Measurements from ENCODE around the gene DYSF.

DYSF gene

DNA sequence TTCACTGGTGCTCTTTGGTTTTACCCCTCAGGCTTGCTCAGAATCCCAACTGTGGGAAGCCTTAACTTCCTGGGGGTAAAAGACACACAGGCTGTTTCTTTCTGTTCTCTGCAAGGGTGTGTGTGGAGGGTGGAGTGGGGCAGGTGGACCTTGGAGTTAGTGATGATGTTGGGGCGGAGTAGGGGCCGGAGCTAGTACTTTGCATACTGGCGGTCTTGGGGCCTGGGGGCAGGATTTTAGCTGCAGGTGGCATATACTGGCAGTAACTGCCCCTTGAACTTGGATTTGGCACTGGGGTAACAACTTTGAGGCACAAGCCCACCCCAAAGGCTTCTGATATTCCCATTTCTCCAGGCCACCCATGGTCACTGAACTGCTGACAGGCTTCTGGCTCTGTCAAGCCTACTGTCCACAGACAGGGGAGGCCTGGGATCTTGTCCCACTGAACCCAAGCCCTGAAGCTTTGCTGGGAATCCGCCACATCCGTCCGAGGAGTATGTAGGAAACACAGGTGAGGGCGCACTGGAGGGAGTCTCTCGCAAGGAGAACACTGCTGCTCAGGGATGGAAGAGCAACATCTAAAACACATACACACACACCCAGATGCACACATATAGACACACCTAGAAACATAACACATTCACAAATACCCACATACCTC is 258.9 kb downstream of the DYSF start:
- TF ChIP-seq, protein P1, sequence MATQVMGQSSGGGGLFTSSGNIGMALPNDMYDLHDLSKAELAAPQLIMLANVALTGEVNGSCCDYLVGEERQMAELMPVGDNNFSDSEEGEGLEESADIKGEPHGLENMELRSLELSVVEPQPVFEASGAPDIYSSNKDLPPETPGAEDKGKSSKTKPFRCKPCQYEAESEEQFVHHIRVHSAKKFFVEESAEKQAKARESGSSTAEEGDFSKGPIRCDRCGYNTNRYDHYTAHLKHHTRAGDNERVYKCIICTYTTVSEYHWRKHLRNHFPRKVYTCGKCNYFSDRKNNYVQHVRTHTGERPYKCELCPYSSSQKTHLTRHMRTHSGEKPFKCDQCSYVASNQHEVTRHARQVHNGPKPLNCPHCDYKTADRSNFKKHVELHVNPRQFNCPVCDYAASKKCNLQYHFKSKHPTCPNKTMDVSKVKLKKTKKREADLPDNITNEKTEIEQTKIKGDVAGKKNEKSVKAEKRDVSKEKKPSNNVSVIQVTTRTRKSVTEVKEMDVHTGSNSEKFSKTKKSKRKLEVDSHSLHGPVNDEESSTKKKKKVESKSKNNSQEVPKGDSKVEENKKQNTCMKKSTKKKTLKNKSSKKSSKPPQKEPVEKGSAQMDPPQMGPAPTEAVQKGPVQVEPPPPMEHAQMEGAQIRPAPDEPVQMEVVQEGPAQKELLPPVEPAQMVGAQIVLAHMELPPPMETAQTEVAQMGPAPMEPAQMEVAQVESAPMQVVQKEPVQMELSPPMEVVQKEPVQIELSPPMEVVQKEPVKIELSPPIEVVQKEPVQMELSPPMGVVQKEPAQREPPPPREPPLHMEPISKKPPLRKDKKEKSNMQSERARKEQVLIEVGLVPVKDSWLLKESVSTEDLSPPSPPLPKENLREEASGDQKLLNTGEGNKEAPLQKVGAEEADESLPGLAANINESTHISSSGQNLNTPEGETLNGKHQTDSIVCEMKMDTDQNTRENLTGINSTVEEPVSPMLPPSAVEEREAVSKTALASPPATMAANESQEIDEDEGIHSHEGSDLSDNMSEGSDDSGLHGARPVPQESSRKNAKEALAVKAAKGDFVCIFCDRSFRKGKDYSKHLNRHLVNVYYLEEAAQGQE (IDR thresholded peaks at IDR 0.05; ENCODE audit: insufficient read depth in 1 of 2, low read depth in 2 of 2, low read length in 2 of 2): no peak
- TF ChIP-seq POLR2AphosphoS5 (IDR thresholded peaks at IDR 0.05; ENCODE audit: low read depth, low read length) (no peak), SIN3A (IDR thresholded peaks at IDR 0.05; ENCODE audit: borderline replicate concordance, insufficient read depth, low read length) (no peak), FOXP2 (optimal IDR thresholded peaks at IDR 0.05; ENCODE audit: borderline replicate concordance, extremely low read depth, extremely low read length, insufficient read depth) (no peak), TAF1 (IDR thresholded peaks at IDR 0.05; ENCODE audit: borderline replicate concordance, insufficient read depth, low read length) (no peak)

DNA sequence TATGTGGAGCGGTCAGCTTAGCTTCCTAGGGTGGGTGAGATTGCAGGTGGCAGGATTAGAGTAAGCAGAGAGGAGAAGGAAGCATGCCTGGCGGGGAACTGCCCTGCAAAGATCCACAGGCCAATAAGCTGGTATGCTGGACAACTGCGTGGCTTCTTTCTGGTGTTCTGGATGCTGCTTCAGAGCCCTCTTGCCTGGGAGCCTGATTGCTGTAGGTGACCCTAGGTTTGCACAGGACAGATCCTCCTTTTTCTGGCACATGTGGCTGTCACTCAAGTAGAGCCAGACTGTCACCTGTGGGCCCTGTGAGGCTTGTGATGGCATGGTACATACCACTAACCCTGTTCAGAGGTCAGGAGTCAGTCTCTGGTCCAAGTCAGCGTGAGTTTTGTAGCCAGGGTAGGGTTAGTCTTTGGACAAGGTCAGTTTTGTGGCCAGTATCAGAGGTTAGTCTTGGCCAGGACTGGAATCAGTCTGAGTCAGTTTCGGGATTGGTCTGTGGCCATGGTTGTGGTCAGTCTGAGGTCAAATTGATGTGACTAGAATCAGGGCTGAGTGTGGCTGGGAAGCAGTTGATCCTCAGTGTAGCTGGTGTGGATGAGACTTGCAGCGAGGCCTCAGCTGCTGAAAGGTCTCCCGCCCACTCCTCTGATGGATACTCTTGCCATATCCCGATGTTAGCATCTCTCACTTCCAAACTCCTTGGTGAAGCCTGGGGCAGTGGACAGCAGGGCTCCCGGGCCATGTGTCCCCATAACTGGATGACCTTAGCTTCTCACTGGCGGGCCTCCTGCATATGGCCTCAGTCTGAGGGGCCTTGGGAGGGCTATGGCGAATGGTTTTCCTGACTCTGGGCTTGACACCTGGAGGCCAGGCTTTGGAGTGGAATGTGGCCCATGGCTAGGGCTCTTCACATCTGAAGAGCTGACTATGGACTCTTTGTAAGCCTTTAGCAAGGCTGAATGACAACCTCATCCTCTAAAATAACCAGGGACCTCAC is 260.5 kb downstream of the DYSF start:
- TF ChIP-seq TAF1 (IDR thresholded peaks at IDR 0.05; ENCODE audit: borderline replicate concordance, insufficient read depth, low read length) (no peak), POLR2AphosphoS5 (IDR thresholded peaks at IDR 0.05; ENCODE audit: low read depth, low read length) (no peak), SIN3A (IDR thresholded peaks at IDR 0.05; ENCODE audit: borderline replicate concordance, insufficient read depth, low read length) (no peak), FOXP2 (optimal IDR thresholded peaks at IDR 0.05; ENCODE audit: borderline replicate concordance, extremely low read depth, extremely low read length, insufficient read depth) (no peak)
- TF ChIP-seq, protein P1 (IDR thresholded peaks at IDR 0.05; ENCODE audit: insufficient read depth in 1 of 2, low read depth in 2 of 2, low read length in 2 of 2): no peak

DNA sequence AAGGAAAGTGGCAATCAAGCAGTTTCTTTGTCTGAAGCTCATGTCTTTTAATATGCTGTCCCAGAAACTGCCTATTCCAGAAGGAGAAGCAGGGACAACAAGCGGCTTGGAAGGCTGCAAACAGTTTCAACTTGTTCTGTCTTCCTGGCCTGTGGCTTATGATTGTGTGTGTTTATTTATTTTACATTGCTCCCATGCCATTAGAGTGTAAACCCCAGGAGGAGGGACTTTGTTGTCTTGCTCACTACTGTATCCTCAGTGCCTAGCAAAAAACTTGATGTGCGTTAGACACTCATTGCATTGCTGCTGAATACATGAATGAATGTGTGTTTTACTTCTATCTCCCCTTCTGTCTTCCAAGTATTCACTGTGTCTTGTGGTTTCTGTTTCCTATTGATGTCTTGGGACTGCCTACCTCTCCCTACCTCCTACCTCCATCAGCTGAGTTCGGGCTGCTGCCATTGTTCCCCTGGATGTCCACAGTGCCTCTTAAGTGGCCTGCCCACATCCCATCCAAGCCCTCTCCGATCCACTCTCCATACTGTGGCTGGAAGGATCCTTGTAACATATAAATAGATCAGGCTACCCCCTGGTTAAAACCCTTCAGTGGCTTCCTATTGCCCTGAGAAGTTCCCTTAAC is 261.4 kb downstream of the DYSF start:
- no peak for TF ChIP-seq SIN3A (IDR thresholded peaks at IDR 0.05; ENCODE audit: borderline replicate concordance, insufficient read depth, low read length)
- no peak for TF ChIP-seq POLR2AphosphoS5 (IDR thresholded peaks at IDR 0.05; ENCODE audit: low read depth, low read length)
- no peak for TF ChIP-seq TAF1 (IDR thresholded peaks at IDR 0.05; ENCODE audit: borderline replicate concordance, insufficient read depth, low read length)
- TF ChIP-seq, protein P1 (IDR thresholded peaks at IDR 0.05; ENCODE audit: insufficient read depth in 1 of 2, low read depth in 2 of 2, low read length in 2 of 2): no peak
- no peak for TF ChIP-seq FOXP2 (optimal IDR thresholded peaks at IDR 0.05; ENCODE audit: borderline replicate concordance, extremely low read depth, extremely low read length, insufficient read depth)

DNA sequence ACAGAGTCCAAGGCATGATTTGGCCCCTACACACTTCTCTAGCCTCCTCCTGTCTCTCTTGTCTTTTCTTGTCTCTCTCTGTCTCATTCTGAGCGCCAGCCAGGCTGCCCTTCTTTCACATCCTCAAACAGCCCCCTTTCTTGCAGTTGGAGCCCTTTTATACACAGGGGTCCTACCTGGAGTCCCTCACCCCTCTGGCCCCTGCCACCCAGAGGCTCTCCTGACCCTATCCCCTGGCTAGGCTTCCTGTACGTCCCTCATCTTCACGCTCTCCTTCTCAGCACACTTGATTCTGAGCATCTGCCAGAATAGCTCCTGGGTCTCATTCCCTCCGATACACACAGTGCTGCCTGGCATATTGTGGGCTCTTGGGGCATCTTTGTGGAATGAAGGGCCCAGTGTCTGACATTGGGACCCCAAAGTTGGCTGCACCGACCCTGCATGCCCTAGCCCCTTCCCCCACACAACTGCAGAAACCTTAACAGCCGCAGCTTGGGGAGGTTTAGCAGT is 261.9 kb downstream of the DYSF start:
- no peak for TF ChIP-seq POLR2AphosphoS5 (IDR thresholded peaks at IDR 0.05; ENCODE audit: low read depth, low read length)
- TF ChIP-seq SIN3A (IDR thresholded peaks at IDR 0.05; ENCODE audit: borderline replicate concordance, insufficient read depth, low read length): no peak
- TF ChIP-seq TAF1 (IDR thresholded peaks at IDR 0.05; ENCODE audit: borderline replicate concordance, insufficient read depth, low read length): no peak
- TF ChIP-seq, protein P1 (IDR thresholded peaks at IDR 0.05; ENCODE audit: insufficient read depth in 1 of 2, low read depth in 2 of 2, low read length in 2 of 2): no peak
- TF ChIP-seq FOXP2 (optimal IDR thresholded peaks at IDR 0.05; ENCODE audit: borderline replicate concordance, extremely low read depth, extremely low read length, insufficient read depth): no peak

All from PFSK-1 (cell line).